HG03575 (cell line): ENCODE measurements around the gene PAX3.

Source experiments
- ATAC-seq: cut with Tn5 transposase; IDR thresholded peaks from one replicate; pipeline ENCODE4 v1.9.1; 2021; ENCODE audit not compliant: unreplicated experiment, insufficient number of reproducible peaks, low FRiP score; ENCODE audit errors: extremely low read depth

The PAX3 gene

DNA sequence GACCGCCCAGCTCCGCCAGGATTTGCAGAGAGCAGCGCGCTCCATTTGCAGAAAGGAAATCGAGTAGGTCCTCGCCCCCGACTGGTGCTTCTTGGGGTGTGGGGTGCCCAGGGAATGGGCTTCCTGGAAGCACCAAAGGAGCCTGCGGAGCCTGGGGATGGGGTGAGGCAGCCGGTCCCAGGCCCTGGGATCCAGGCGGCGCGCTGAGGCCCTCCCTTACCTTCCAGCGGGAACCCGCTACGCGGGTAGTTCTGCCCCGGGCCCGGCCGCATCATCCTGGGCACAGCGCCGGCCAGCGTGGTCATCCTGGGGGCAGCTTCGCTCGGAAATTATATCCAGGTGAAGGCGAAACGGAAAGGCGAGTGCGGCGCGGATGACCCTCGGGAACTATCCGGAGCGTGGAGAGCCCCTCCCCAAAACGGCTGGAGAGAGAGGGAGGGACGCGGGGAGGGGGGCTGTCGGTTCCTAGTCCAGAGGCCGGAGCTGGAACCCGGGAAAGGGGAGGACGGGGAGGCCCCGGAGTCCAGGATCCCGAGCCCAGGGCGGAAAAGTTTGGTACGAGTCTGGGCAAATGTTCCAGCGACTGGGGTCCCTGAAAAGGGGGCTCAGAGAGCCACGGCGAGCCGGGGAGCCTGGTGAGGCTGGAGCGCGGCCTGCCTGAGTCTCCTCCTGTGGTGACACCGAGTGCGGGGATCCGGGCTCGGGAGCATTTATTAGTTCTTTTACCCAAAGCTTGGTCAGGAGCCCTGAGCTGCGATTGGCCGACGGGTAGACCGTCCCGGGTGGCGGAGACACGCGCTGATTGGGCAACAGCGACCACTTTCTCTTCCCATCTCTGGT, at the start of gene PAX3:
PAX3 (minus strand) TSS at position 688 of the 840 bp plus-strand sequence; CDS start at position 305, 383 bp downstream.
- ATAC-seq: no peak

DNA sequence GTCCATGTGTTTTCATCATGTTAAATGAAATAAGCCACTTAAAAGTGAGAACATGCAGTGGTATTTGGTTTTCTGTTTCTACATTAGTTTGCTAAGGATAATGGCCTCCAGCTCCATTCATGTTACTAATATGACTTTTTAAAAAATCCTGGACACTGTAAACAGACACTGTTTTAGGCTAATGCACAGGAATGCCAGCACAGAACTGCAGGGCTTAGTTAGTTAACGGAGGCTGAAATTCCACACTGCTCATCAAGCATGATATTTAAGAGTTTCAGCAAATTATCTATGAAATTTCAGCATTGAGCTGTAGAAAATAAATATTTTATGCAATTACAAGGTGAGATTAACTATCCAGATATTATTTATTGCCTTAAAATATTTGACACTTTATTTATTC, 42.5 kb upstream of the PAX3 start:
- no peak for ATAC-seq

DNA sequence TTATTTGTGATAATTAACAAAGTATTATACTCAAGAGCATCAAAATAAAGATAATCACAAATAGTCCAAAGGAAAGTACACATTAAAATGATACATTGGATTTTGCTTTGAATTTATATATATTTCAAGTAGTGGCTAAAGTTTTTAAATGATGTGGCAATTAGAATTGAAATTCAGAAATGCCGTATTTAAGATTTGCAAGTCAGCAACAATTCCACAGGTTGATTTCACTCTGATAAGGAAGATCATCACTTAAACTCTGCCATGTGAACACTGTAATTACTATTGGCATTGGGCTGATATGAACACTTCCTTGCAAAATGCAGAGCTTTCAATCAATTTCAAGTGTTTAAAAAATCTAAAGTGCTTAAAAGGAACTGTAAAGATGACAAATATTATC, 39.6 kb upstream of the PAX3 start:
- ATAC-seq: no peak

DNA sequence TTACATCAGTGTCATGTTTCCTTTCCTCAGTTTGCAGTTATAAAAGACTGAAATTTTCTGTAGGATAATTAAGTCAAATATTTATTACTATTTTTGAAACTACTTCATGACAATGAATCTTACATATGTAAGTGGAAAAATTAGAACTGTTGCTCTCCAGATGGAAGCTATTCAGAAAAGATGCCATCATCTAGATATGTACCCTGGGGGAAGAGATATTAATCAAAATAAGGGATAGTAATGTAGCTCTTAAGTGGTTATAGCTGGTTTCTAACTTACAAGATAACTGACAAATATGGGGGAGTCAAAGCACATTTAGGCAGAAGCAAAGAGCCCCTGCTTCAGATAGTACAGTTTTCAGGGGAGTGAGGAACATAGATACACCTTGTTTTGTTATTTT, 38.1 kb upstream of the PAX3 start:
- ATAC-seq: no peak

DNA sequence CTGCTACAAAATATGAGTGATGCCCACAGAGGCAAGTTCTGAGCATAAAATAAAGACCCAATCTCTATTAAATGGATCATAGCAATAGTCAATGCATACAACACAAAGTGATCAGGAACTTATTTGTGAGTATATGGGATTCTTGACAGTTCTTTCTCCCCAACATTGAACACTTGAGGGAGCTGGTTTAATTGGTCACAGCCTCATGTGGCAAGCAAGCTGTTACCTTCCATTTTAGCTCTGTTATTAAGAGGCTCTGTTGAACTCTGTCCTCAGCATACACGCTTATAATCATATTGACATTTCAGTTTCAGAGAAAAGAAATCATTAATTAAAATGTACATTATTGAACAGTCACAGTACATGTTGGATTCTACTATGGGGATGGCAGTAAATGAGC, 37.6 kb upstream of the PAX3 start:
- no peak for ATAC-seq

DNA sequence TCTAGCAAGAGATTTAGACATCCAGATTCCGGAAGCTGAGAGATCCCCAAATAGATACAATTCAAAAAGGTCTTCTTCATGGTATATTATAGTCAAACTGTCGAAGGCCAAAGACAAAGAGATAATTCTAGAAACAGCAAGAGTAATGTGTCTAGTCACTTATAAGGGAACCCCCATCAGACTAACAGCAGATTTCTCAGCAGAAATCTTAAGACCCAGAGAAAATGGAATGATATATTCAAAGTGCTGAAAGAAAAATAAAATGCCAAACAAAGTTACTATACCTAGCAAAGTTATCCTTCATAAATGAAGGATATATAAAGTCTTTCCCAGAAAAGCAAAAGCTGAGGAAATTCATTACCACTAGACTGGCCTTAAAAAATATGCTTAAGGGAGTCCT, 36.1 kb upstream of the PAX3 start:
- no peak for ATAC-seq

DNA sequence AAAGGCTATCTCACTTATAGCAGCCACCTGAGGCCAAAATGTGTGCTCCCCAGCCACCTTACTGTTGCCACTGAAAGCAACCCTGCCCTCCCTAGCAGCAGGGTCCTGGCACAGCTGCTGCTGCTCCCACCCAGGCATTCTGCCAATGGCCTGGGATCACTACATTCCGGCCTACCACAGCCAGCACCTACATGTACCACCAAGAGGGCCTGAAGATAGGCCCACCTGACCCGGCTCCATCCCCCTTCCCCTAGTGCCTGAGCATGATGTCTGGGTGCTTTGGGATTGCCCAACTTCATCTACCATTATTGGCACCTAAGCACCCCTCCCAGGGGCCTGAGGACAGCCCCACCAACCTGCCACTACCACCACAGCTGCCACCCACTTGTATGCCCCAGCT, 34.6 kb upstream of the PAX3 start:
- ATAC-seq: no peak

DNA sequence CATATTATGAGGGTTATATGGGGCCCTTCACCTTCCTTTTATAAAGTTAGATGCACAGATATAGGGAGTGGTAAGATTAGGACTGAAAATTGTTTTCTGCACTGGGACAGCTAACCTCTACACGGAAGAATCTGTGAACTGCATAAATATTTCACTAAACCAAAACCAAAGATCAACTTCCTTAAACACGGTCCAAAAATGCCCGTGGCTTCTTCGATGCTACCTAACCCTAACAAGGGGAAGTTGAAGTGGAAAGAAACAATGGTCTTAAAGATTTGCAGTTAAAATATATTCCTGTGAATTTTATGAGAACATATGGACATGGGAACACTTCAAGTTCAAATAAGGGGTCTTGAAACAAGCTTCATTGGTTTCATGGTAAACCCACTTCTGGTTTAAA, 33.3 kb upstream of the PAX3 start:
- no peak for ATAC-seq

DNA sequence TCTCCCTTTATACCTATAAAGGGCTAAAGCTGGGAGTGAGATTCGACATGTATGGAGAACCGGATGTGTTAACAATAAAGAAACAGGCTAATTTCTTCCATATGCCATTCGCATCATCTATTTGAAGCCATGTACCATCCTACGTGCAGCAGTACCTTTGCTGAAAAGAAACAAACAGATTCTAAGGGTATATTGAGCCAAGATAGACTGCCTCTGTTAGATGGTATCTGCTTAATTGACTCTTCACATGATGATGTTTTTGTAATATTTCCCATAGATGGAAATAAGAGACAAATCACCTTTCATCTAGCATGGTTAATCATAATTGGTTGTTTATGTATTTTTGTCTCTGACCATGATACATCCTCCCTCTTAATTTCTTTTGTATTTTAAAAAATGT, 32.1 kb upstream of the PAX3 start:
- no peak for ATAC-seq

DNA sequence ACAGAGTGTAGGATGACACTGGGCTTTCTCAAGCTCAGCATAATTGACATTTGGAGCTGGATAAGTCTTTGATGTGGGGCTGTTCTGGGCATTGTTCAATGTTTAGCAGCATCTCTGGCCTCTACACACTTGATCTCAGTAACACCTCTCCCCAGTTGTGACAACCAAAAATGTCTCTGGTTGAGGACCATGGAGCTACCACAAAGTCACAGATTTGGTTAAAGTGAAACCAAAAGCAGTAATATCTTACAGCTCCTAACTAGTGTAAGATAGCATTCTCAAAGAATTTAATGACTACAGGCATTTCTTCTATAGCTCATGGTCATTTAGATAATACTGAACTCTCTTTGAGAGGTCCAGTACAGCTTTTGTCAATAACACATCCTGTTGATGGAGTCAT, 23.4 kb upstream of the PAX3 start:
- no peak for ATAC-seq

DNA sequence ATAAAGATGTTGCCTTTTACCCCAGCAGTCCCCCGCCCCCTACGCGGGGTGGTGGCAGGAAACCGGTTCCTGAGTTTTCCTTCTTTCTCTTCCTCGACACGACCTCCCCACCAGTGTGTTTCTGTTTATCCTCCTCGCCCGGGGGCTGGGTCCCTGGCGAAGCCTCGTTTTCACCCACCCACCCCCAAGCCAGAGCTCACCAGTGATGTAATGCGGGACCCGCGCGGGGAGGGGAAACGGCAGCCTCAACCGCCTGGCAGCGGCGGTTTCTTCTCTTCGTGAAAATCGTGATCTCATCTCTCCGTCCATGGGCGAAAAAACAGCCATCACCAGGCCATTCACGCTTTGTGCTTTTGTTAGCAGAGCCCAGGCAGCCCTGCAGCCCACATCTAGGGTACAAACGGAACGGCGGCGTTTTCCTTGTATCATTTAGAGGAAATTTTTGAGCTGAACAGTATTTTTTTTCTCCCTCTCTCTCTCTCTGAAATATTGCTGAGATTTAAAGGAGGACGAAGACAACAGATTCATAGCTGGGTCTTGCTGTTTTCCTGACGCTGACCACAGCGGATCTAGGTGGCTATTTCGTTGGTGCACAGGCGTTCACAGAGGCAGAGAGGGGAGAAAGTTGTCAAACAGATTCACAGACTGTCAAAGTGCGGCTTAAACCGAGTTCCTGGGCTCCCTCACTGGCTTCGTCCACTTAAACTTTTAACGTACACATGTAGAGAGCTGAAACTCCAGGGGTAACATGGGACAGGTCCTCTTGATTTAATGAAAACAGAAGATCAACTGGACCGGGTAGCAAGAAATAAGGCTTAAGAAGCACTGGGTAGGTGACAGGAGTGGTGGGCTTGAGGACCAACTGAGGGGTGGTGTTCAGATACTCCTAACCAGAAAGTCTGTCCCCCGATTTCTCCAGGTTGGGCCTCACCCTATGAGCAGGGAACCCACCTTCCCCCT, 21.9 kb upstream of the PAX3 start:
- ATAC-seq: no peak

DNA sequence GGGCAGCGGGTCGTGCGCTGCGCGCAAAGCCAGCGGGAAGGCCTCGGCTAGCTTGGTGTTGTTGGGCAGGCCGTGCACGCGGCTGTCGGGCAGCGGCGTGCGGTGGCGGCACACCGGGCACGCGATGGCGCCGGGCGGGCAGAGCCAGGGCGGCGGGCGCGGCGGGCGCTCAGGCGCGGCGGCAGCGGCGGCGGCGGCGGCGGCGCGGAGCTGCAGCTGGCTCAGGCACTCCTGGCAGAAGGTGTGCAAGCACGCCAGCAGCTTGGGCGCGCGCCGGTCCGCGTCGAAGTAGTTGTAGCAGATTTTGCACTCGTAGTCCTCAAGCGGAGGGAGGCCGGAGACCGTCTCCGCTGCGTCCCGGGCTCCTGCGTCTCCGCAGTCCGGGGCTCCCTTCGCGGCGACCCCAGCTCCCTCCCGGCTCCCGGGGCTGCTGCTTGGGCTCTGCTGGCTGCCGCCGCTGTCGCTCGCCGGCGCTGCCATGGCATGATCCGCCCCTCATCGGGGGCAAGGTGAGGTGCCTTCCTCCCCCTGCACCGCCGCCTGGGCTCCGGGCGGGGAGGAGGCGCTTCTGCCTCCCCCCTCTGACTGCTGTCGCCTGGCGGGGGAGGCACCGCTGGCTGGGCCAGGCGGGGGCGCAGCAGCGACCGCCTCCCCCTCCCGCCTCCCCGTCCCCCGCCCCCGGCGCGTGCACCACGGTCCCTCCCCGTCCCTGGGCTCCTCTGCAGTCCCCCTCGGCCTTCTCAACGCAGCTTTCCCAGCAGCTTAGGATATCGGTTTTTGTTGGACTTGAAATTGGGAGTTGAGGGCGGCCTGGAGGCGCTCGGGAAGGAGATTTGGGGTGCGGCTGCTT, 21.0 kb upstream of the PAX3 start:
- no peak for ATAC-seq

DNA sequence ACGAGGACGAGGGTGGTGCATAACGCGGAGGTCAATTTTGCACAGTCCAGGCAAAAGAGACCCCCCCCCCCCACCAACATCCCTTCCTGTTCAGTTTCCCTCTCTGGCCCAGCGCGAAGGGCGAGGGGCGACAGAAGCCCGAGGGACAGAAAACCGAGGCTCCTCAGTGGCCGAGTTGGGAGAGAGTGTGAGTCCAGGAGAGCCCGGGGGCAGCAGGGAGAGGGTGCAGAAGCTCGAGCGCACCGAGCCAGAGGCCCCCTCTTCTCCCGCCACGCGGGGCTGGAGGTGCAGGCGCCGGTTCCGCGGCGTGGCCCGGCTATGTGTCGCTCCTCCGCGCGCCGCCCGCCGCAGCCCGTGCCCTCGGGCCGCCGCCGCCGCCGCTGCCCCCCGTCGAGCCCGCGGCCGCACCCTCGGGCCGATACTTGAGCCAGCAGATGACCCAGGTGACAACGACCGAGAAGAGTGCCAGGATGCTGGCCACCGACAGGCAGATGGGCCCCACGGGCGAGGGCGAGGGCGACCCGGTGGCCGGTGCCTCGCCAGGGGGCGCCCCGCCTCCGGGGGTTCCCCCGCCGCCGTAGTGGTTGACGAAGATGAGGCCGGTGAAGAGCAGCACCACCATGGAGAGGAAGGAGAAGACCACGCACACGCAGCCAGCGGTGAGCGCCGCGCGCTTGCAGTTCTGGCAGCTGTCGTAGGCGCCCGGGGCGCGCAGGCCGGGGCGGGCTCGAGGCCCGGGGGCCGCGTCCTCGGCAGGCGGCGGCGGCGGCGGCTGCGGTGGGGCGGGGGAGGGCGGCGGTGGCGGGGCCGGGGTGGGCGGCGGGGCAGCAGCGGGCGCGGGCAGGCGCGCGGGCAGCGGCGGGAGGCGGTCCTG, 20.2 kb upstream of the PAX3 start:
- ATAC-seq: no peak

DNA sequence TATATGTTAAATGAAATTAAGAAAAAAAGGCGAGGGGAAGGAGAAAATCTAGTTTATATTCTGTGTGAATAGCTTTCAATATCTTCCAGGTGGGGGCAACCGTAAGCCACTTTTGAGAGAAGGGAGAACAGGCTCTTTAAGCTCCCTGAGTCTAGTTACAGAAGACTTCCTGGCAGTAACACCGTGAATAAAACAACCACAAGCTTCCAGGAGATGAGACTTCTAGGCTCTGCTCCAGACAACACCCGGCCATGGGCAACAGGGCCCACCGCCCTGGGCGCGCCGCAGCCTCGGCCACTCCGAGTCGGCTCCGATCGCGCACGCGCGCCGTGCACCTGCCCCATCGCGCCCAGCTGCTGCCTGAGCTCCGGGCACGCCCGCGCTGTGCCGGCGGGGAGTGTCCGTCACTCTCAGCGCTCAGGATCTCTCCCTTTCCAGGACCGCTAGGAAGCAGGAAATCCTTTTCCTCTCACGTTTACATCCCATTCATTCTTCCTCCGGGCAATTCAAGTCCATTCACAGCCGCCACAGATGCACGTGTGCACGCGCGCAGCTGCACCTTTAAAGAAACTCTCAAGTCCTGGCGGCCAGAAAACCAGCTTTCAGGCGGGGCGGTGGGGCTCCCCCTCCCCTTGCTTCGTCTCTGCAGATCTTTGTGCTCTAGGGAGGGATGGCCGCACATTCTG, 19.4 kb upstream of the PAX3 start:
- ATAC-seq: no peak

DNA sequence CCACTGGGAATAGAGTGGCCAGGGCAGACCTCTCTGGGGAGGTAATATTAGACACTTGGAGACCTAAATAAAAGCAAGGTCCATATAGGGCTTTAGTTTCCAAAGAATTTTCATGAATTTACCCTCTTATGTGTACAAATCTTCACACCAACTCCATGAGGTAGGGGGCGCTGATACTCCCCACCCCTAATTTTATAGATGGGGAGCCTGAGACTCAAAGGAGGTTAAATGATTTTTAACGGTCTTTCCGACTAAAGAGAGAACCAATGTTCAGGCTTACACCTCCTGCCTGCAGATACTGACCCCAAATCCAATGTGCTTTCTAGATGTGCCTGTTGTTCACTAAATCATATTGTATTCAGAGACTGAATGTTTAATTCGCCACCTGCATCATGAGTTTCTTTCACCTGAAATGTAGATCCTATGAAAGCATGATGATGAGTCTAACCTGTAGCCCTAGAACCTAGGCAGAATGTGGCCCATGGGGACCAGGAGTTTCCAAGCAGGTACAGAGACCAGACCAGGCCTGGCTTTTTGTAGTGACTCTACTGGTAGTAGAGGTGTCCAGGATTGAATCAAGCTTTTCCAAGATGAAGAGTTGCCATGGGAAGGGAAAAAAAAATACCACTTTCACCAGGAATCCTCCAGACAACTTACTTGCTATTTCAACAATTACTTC, 16.8 kb upstream of the PAX3 start:
- ATAC-seq: no peak

DNA sequence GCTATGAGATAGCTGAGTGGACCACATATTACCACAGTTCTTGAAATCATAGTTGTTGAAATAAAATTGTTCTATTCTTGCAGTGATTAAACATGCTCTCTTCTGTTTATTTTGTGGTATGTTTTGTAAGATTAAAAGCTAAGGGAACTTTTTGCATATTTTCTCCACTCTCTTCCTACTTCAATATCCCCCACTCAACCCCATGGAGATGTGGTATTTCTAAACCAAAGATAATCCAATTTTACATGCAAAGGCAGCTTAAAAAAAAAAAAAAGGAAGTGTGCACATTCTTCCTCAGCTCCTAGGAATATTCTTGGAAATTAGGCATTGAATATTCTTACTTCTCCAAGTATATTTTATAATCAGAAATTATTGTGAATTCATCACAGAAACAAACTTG, 15.0 kb upstream of the PAX3 start:
- no peak for ATAC-seq

DNA sequence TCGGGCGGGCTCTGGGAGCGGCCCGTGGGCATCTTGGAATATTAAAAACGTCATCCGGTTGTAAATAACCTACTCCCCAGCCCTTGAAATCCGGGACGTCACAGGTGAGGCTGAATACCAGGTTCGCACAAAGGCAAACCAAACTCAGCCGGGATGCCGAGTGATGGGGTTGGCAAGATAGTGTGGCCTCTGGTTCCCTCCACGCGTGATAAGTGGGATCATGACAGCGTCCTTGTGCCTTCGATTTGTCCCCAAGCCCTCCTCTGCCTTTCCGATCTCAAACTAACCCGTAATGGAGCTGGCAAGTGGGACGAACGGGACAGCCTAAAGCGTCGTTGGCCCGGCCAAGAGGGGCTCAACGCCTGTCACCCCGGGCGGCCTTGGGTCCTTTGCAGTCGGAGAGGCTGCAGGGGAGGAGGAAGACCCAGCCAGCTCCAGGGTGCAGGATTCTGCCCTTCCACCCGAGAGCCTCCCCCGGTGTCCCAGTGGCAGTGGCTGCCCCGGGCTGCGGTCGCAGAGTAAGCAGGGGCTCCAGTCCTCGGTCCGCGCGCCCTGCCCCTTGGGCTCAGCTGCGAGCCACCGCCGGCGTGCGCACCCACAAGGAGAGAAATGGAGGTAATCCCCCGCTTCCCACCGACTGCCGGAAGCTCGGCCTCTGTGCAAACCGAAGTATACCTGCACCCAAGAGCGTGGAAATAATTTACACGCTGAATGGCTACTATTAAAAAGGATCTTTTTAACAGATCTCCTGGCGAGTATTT, 13.4 kb upstream of the PAX3 start:
- no peak for ATAC-seq
